HepG2 (cell line): ENCODE data around the gene KLHL17. TPM values are rescaled to one million over a fixed set of nuclear protein-coding genes. Genes with fewer than 3 reads are reported as not detected.

Experiments used
- ATAC-seq: fragments of 200-7000 bp; cut with Tn5 transposase; 3 replicates; pipeline ENCODE4 v1.9.1; 2020; ENCODE audit warnings: mild to moderate bottlenecking, moderate library complexity
- BruUV-seq: library from RNA; stranded (reverse); fragments of 400-500 nt; replicated peaks from 2 replicates; lab custom pipeline; 2021; lab: Mats Ljungman, UMichigan
- CTCF ChIA-PET: fragments of 300-600 bp; formaldehyde crosslinking; extraction: SDS; loops from one replicate; lab custom pipeline; 2021; ENCODE audit warnings: low total read pairs, inconsistent platforms, low intra/inter-chr PET ratio; lab: Yijun Ruan, JAX
- POLR2A ChIA-PET: fragments of 350-600 bp; sonication (Branson Sonifier 250); formaldehyde crosslinking; loops from one replicate; lab custom pipeline; 2020; ENCODE audit warnings: antibody characterized with exemption, inconsistent platforms; lab: Yijun Ruan, JAX
- DNase-seq: peaks from one replicate; pipeline ENCODE4 v3.0.0-alpha.2; 2015; ENCODE audit warnings: low spot score
- FAIRE-seq: peaks from 3 replicates; lab custom pipeline; 2011; peaks lifted over from hg19 to GRCh38; lab: Jason Lieb, UNC
- H2AFZ ChIP-seq: one replicate; pipeline ENCODE4 v1.6.1; 2011; ENCODE audit warnings: low read length, inconsistent platforms
- H3K27ac ChIP-seq: fragments of 300-600 bp; 3 replicates; pipeline ENCODE4 v1.8.0; 2011; ENCODE audit warnings: mixed run types, mild to moderate bottlenecking, mixed read lengths, low read length, inconsistent platforms; ENCODE audit not compliant: insufficient read depth; ENCODE audit errors: extremely low read length
- H3K27me3 ChIP-seq, 2 experiments: fragments of 200-600 bp in 1 of 2; 2 replicates in 1 of 2; 3 replicates in 1 of 2; pipeline versions ENCODE4 v1.6.0 to v1.8.0; 2011; ENCODE audit warnings: low read length in 2 of 2, mild to moderate bottlenecking in 2 of 2, moderate library complexity in 2 of 2, inconsistent platforms in 1 of 2; ENCODE audit not compliant: insufficient read depth in 2 of 2, control insufficient read depth in 1 of 2
- H3K36me3 ChIP-seq, 2 experiments: fragments of 200-600 bp in 1 of 2; replicated peaks in 1 of 2; 2 replicates in 1 of 2; 3 replicates in 1 of 2; pipeline versions ENCODE4 v1.5.1 to v1.8.0; 2011; ENCODE audit warnings: low read length in 2 of 2, inconsistent platforms in 1 of 2; ENCODE audit not compliant: insufficient read depth in 2 of 2, control insufficient read depth in 1 of 2
- H3K4me1 ChIP-seq: 2 replicates; pipeline ENCODE4 v1.5.1; 2012; ENCODE audit warnings: low read length, inconsistent platforms; ENCODE audit not compliant: insufficient read depth
- H3K4me2 ChIP-seq: 2 replicates; pipeline ENCODE4 v1.6.0; 2011; ENCODE audit warnings: low read depth, low read length, inconsistent platforms
- H3K4me3 ChIP-seq, 3 experiments: fragments of 200-600 bp in 1 of 3; sonication (generic), shearing (Covaris generic) in 1 of 3; replicated peaks in 1 of 3; 2 replicates each; pipeline ENCODE4 v1.5.1; 2011 to 2016; ENCODE audit warnings: low read length in 3 of 3, inconsistent platforms in 2 of 3, low read depth in 2 of 3, mild to moderate bottlenecking in 2 of 3, control low read depth in 1 of 3, mixed read lengths in 1 of 3; ENCODE audit not compliant: insufficient read depth in 1 of 3
- H3K79me2 ChIP-seq: one replicate; pipeline ENCODE4 v1.6.1; 2011; ENCODE audit warnings: low read length, inconsistent platforms; ENCODE audit not compliant: insufficient read depth
- H3K9ac ChIP-seq: 2 replicates; pipeline ENCODE4 v1.6.0; 2011; ENCODE audit warnings: mild to moderate bottlenecking, low read depth, low read length, inconsistent platforms; ENCODE audit not compliant: insufficient read depth
- H3K9me3 ChIP-seq: 2 replicates; pipeline ENCODE4 v1.5.1; 2012; ENCODE audit warnings: mild to moderate bottlenecking, low read length
- H4K20me1 ChIP-seq: 2 replicates; pipeline ENCODE4 v1.6.0; 2011; ENCODE audit warnings: inconsistent platforms, mild to moderate bottlenecking, low read length, moderate library complexity; ENCODE audit not compliant: insufficient read depth
- CBFB ChIP-seq: sonication (generic); formaldehyde crosslinking; IDR thresholded peaks from 2 replicates; pipeline ENCODE4 v1.4.0; 2020; ENCODE audit warnings: missing genetic modification reagents
- JUND ChIP-seq: sonication (generic); formaldehyde crosslinking; IDR thresholded peaks from 2 replicates; pipeline ENCODE4 v1.8.0; 2022; ENCODE audit warnings: mild to moderate bottlenecking, missing genetic modification reagents
- ZNF263 ChIP-seq: sonication (generic); formaldehyde crosslinking; IDR thresholded peaks from 2 replicates; pipeline ENCODE4 v1.4.0; 2020; ENCODE audit warnings: missing genetic modification reagents
- ZNF562 ChIP-seq: sonication (generic); formaldehyde crosslinking; IDR thresholded peaks from 2 replicates; pipeline ENCODE4 v1.8.0; 2022; ENCODE audit warnings: missing genetic modification reagents, borderline replicate concordance
- ZNF563 ChIP-seq: sonication (generic); formaldehyde crosslinking; IDR thresholded peaks from 2 replicates; pipeline ENCODE4 v1.8.0; 2022; ENCODE audit warnings: mild to moderate bottlenecking, moderate library complexity, missing genetic modification reagents
- WGBS: methylation state at CpG from one replicate; pipeline ENCODE4 v1.1.6; 2017; ENCODE audit warnings: low lambda C conversion rate; 5-methylcytosine and 5-hydroxymethylcytosine counted together
- in situ Hi-C: cut with HindIII; loops from 2 replicates; pipeline ENCODE4 v1.10.0; 2017; ENCODE audit warnings: low pct_unique_long_range_greater_than_20kb; ENCODE audit not compliant: extremely low pct_ligation_motif_present
- intact Hi-C: fragments of 100-400 bp; cut with micrococcal nuclease; formaldehyde crosslinking; loops from one replicate; pipeline ENCODE4 v1.10.0; 2022; ENCODE audit not compliant: unreplicated experiment
- polyA plus RNA-seq, 8 experiments: library from polyadenylated mRNA; depleted of rRNA in 3 of 8; stranded (reverse) in 7 of 8; unstranded in 1 of 8; fragments of >200 nt; fragmentation: Illumina TruSeq in 4 of 8; extraction: Trizol in 4 of 8; gene quantifications; 2 replicates each; pipeline versions ENCODE4 v1.2.1 to v1.2.3, GENCODE V29; 2011 to 2016; ENCODE audit warnings: low read depth in 4 of 8, missing spikeins in 1 of 8, mixed read lengths in 1 of 8; ENCODE audit not compliant: insufficient read depth in 1 of 8
- total RNA-seq, 5 experiments: library from RNA; depleted of rRNA; stranded (reverse); fragments of >200 nt; fragmentation: Illumina TruSeq; extraction: Trizol; gene quantifications; 2 replicates each; pipeline ENCODE4 v1.2.3, GENCODE V29; 2016; ENCODE audit warnings: low read depth in 1 of 5
- TF ChIP-seq, protein P1 (sequence below): fragments of 450-650 bp; IDR thresholded peaks from 2 replicates; pipeline ENCODE4 v1.6.1; 2016

The KLHL17 gene
- total and polyA plus RNA-seq, 2 of the 13 experiments (the other 11 are each of a cell fraction or from before 2014, with no cell fraction given) = 9.3 to 24.7 TPM

DNA sequence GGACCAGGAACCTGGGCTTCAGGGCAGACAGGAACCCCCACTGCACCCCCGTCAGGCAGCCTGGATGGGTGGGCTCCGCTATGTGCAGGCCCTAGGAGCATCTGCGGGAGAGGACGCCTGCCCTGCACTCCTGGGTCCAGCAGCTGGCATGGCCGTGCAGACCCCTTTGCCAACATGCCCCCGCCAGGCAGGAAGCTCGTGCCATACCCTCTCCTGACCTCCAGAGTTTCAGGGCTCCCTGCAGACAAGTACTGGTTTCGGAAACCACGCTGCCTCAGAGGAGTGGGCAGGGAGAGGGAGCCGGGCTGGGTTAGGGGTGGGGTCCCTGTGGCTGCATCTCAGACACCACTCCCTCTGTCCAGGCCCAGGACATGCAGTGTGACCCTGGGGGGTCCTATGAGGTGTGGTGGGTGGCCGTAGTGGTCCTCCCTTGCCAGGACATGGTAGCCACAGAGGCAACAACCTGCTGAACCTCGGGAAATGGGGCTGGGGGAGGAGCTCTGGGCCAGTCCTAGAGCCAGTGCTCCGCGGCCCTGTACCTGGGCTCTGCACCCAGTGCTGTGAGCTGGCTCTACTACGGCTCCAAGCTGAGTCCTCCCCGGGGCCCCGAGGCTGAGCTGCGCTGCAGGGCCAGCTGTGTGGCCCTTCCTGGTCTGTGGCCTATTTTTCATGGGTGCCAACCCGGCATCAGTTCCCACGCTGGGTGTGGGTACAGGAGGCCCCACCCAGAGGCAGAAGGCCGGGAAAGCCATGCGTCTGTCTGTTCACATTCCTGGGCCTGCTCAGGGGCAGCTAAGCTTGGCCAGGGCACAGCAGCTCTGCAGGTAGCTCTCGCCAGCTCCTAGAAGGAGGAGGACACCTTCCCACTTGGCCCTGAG, 7.3 kb downstream of the KLHL17 start:
- ATAC-seq (peak; percentile 42), FAIRE-seq (no peak), DNase-seq (no peak)
- BruUV-seq = no TSS peak
- CTCF ChIA-PET = no interaction called here
- Histone ChIP-seq H3K27me3 (no peaks in the 10 kb centered on the region; a peak in 1 of 5 replicates), H3K4me3 (peak overlapping the region in 2 of 3 experiments; percentile 77 to 82; a peak in 4 of 6 replicates), H3K9me3 (no peaks in the 10 kb centered on the region), H3K36me3 (peaks cover 0 to 3% of the 10 kb centered on the region in 2 experiments; a peak in 1 of 5 replicates), H3K79me2 (no peaks in the 10 kb centered on the region), H3K27ac (no peak overlapping the region), H3K4me1 (peaks cover 24% of the 10 kb centered on the region), H3K9ac (peak overlapping the region; percentile 64; the same call in 1 of the 2 replicates), H2AFZ (no peak overlapping the region), H4K20me1 (no peaks in the 10 kb centered on the region), H3K4me2 (peak overlapping the region; percentile 78)
- in situ Hi-C loops = no loop called here
- 93% methylated on average over 3 of the region's 23 CpGs for WGBS
- intact Hi-C loops = no loop called here
- POLR2A ChIA-PET = interaction anchor here (0.7 to 2.7 kb wide), 5 partner anchors 8 to 40 kb away, joined by 3 to 11 read pairs (median 3); partner anchors contain the start of gene PERM1
- TF ChIP-seq ZNF563 (CRISPR knock-in tag) (no peak), ZNF562 (CRISPR knock-in tag) (no peak), CBFB (CRISPR knock-in tag) (no peak), ZNF263 (CRISPR knock-in tag) (peak; percentile 64)

GRCh38 chr1:969260-969855, 9.0 kb downstream of the KLHL17 start:
- POLR2A ChIA-PET = no interaction called here

More at GRCh38 chr1:969260-969855, 9.0 kb downstream of the KLHL17 start:
- H4K20me1 ChIP-seq = no peaks in the 10 kb centered on the region
- ATAC-seq (no peak), FAIRE-seq (no peak), DNase-seq (no peak)
- H3K9ac ChIP-seq = no peak overlapping the region
- CTCF ChIA-PET = no interaction called here
- in situ Hi-C loops (no loop called here), intact Hi-C loops (no loop called here)
- H3K27ac ChIP-seq = no peak overlapping the region
- H3K4me3 ChIP-seq = no peak overlapping the region
- peaks cover 24% of the 10 kb centered on the region for H3K4me1 ChIP-seq
- BruUV-seq = no TSS peak
- H3K9me3 ChIP-seq = no peaks in the 10 kb centered on the region
- no peaks in the 10 kb centered on the region; a peak in 1 of 5 replicates for H3K27me3 ChIP-seq
- H3K79me2 ChIP-seq = no peaks in the 10 kb centered on the region
- H3K36me3 ChIP-seq = 0 out of 5 replicates have a peak, but pooled peaks cover 0 to 3% of the 10 kb centered on the region in 2 experiments
- no peak overlapping the region for H3K4me2 ChIP-seq
- WGBS = 86% methylated on average over 15 of the region's 15 CpGs
- no peak overlapping the region for H2AFZ ChIP-seq
- no peak for TF ChIP-seq JUND (CRISPR knock-in tag)
- TF ChIP-seq, protein P1, sequence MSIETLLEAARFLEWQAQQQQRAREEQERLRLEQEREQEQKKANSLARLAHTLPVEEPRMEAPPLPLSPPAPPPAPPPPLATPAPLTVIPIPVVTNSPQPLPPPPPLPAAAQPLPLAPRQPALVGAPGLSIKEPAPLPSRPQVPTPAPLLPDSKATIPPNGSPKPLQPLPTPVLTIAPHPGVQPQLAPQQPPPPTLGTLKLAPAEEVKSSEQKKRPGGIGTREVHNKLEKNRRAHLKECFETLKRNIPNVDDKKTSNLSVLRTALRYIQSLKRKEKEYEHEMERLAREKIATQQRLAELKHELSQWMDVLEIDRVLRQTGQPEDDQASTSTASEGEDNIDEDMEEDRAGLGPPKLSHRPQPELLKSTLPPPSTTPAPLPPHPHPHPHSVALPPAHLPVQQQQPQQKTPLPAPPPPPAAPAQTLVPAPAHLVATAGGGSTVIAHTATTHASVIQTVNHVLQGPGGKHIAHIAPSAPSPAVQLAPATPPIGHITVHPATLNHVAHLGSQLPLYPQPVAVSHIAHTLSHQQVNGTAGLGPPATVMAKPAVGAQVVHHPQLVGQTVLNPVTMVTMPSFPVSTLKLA = peak; percentile 98
